ENCODE measurements around the gene LRP10.
A peak's percentile ranks its signal among the peaks of the same experiment; 100 is the strongest.

The LRP10 gene

GRCh38 chr14:22865424-22866405 is 5.8 kb upstream of the LRP10 start:
- no peak for DNase-seq (ENCODE audit: low spot score)

DNA sequence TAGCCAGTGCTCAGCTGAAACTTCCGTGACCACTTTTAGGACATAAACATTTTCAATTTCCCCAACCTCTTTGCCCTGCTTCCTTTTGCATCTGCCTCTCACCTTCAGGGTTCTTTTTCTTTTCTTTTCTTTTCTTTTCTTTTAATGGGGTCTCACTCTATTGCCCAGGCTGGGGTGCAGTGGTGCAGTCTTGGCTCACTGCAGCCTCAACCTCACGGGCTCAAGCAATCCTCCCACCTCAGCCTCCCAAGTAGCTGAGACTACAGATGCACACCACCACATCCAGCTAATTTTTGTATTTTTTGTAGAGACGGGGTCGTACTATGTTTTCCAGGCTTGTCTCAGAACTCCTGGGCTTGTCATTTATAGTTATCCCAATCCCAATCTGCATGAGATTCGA is 4.7 kb upstream of the LRP10 start:
- no peak for DNase-seq (ENCODE audit: low spot score)

DNA sequence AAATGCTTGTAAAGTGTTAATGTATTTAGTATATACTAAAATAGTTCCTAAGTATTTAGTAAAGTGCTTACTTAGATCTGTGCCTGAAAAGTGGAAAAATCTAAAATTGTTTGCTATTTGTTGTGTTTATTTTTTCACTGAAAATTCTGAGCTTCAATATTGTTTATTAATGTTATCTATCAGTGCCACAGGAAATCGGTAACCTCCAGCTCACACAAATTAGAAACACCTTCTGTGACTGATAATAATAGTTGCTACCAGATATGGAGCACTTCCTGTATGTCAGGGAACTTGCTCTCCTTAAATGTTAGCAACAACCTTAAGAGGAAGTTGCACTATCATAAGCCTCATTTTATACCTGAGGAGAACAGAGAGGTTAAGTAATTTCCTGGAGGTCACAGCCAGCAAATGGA is 723 bp upstream of the LRP10 start:
- DNase-seq (ENCODE audit: low spot score) = no peak

- DNase-seq (ENCODE audit: low spot score) = peak; percentile 83
Observed at GRCh38 chr14:22872033-22872832, 693 bp downstream of the LRP10 start.

- no peak for DNase-seq (ENCODE audit: low spot score)
Observed at GRCh38 chr14:22872833-22873520, 1.4 kb downstream of the LRP10 start.

GRCh38 chr14:22875003-22875747 is 3.6 kb downstream of the LRP10 start:
- DNase-seq (ENCODE audit: low spot score) = no peak

DNA sequence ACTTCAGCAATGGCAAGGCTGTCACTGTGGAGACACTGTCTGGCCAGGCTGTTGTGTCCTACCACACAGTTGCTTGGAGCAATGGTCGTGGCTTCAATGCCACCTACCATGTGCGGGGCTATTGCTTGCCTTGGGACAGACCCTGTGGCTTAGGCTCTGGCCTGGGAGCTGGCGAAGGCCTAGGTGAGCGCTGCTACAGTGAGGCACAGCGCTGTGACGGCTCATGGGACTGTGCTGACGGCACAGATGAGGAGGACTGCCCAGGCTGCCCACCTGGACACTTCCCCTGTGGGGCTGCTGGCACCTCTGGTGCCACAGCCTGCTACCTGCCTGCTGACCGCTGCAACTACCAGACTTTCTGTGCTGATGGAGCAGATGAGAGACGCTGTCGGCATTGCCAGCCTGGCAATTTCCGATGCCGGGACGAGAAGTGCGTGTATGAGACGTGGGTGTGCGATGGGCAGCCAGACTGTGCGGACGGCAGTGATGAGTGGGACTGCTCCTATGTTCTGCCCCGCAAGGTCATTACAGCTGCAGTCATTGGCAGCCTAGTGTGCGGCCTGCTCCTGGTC is 4.3 kb downstream of the LRP10 start:
- DNase-seq (ENCODE audit: low spot score) = no peak

GRCh38 chr14:22877000-22877501 is 5.5 kb downstream of the LRP10 start:
- no peak for DNase-seq (ENCODE audit: low spot score)

DNA sequence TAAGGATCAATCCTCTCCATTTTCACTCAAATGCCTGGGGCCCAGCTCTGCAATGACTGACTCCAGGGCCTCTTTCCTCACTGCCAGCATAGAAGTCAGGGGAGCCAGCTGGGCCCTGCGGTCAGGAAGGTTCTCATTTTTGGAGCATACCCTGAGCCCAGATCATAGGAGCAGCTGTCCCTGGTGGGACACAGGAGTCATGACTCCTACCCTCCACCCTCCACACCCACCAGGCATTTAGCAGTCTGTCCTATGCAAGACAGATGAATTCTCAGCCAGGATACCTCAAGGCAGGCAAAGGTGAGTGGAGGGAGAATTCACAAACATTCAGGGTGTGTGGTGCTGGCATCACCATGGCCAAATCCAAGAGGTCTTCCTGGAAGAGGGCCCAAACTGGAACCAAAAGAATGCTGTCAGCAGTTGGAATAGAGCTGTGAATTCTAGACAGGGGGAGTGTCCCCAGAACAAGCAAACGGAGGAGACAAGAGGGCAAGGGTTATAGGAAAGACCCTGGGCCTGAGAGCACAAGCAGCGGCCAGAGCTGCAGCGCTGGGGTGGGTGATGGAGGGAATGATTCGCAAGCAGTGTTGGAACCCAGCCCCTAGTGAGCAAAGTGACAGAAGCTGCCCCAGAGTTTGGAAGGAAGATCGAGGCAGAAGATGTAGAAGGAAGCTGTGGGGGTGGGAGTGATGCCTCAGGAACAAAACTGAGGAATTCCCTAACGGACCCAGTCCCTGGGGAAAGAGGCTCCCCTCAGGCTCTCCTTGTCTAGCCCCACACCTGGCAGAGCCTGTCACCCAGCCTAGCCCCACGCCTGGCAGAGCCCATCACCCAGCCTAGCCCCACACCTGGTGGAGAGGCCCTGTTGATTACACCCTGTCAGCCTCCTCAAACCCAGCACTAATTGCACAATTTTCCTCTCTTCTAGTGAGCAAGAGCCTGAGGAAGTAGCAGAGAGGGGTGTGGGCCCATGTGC is 7.0 kb downstream of the LRP10 start:
- no peak for DNase-seq (ENCODE audit: low spot score)

DNA sequence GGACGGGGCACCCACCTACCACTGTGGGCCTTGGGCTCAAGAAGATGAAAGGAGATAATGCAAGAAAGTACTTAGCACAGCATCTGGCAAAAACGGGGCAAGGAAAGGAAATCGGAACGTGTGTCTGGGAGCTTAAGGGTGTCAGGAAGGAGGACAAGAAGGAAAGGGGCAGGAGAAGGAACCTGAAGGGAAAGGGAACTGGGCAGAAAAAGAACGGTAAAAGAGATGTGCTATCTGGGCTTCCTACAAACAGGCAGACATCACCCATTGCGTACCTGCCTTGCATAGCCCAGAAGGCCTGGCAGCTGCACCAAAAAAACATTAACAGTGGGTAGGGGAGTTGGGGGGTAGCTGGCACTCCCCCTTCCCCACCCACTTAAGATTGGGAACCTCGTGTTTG is 10.5 kb downstream of the LRP10 start:
- DNase-seq (ENCODE audit: low spot score) = no peak

GRCh38 chr14:22882529-22883172 is 11.1 kb downstream of the LRP10 start:
- peak; percentile 21 for DNase-seq (ENCODE audit: low spot score)

DNA sequence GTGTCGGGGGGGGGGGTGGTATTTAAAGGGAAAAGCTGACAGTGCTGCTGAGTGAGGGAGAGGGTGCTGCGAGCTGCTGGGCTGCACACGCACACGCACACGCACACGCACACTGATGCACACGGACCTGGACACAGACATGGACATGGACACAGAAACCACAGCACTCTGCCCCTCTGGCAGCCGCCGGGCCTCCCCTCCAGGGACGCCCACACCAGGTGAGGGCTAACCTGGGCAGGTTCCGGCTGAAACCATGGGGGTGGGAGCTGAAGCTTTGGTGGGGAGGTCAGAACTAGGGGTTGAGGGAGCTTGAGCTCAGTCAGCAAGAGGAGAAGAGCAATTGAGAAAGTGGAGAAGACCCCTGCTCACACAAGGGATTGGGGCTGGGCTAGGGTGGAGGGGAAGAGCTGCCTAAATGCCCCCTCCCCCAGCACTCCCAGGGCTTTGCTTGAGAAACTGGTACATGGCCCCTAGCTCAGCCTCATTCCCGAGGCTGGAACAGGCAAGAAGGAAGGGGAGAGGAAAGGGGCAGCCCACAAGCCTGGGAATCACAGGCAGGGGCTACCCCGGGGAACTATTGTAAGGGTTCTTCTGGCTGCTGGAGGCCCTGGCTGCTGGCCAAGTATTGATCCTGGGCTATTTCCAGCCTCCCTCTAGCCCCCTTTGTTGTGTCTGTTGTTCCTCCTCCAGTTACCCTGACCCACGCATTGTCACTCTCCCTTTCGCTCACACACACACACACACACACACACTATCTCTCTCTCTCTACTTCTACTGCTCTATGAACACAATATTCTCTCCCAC is 11.8 kb downstream of the LRP10 start, which contains the start of gene REM2:
REM2 (plus strand) TSS at position 50 of the 804 bp plus-strand sequence; CDS start at position 116, 66 bp downstream.
- no peak for DNase-seq (ENCODE audit: low spot score)

- DNase-seq (ENCODE audit: low spot score) = no peak
Observed at GRCh38 chr14:22884076-22884737, 12.7 kb downstream of the LRP10 start.

DNA sequence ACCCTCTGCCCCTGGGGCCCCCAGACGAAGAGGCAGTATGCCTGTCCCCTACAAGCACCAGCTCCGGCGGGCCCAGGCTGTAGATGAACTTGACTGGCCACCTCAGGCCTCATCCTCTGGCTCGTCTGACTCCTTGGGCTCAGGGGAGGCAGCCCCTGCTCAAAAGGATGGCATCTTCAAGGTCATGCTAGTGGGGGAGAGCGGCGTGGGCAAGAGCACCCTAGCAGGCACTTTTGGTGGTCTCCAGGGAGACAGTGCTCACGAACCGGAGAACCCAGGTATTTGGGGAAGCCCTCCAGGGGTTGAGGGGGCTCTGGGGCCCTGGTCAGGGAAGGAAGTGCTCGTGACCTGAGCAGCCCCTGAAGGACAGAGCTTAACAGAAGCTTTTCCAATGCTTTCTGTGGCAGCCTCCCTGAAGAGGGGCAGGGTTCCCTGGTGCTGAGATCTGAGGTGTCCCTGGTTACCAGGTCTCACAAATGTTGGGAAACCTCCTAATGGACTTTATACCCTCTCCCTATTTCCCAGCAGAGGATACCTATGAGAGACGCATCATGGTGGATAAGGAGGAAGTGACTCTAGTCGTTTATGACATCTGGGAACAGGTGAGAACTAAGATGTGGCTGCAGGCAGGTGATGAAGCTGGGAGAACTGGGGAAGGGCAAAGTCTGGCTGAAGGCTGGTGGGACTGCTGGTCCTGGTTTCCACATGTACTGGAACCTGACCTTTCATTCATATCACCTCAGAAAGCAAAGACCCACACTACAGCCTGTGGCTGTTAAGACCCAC is 13.4 kb downstream of the LRP10 start:
- no peak for DNase-seq (ENCODE audit: low spot score)

DNA sequence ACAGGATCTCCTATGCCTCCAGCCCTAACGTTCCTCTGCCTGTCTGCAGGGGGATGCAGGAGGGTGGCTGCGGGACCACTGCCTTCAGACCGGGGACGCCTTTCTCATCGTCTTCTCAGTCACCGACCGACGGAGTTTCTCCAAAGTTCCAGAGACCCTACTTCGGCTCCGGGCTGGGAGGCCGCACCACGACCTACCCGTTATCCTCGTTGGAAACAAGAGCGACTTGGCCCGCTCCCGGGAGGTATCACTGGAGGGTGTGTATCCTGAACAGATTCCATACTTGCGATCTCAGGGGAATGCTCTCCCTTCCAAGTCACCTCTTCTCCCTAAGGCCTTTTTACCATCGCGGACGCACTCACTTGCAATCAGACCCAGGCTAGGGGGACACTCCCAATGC is 14.4 kb downstream of the LRP10 start:
- DNase-seq (ENCODE audit: low spot score) = no peak

GRCh38 chr14:22886500-22887259 is 15.1 kb downstream of the LRP10 start:
- no peak for DNase-seq (ENCODE audit: low spot score)
